ENCODE data around the gene DPF3. TPM values are rescaled to one million over a fixed set of nuclear protein-coding genes. Genes with fewer than 3 reads are reported as not detected.

DPF3 gene
- total and polyA plus RNA-seq, 9 of the 15 experiments (the other 6 are each of a cell fraction or from before 2014, with no cell fraction given): 0.21 to 4.9 (median 1.2) TPM

GRCh38 chr14:72903716-72904115 lies 9.8 kb upstream of the DPF3 start:
- in situ Hi-C loops (cut with MboI): no loop called here
- no peaks in the 10 kb centered on the region for H3K79me2 ChIP-seq (ENCODE audit: control insufficient read depth, insufficient read depth, low read length)
- no TSS peak for BruUV-seq (replicated peaks)
- ChIA-PET CTCF (ENCODE audit: low intra/inter-chr PET ratio) (interaction anchor here (0.9 to 2.1 kb wide), 2 partner anchors 80 to 390 kb away, joined by 3 to 10 read pairs; no protein-coding TSS in a partner anchor), POLR2A (interaction anchor here (2.2 kb wide), 1 partner anchor 9 kb away, joined by 9 read pairs; the partner anchor contains the start of gene DPF3)
- H3K4me2 ChIP-seq (ENCODE audit: insufficient read depth, low read length): no peak overlapping the region
- WGBS (ENCODE audit: insufficient coverage, low coverage, missing lambda C conversion rate): 0% methylated on average over 1 of the region's 1 CpG
- no peak overlapping the region for H3K27ac ChIP-seq (ENCODE audit: extremely low read depth, low read depth, low read length)
- FAIRE-seq (no peak), ATAC-seq (no peak), DNase-seq (ENCODE audit: extremely low read depth in 1 of 4, low spot score in 3 of 4) (no peak)
- no peaks in the 10 kb centered on the region for H3K36me3 ChIP-seq (ENCODE audit: control insufficient read depth, insufficient read depth, low read length)
- no peak for TF ChIP-seq ZNF197 (CRISPR knock-in tag; IDR thresholded peaks at IDR 0.05; ENCODE audit: low read depth)
- no peak for TF ChIP-seq MCM7 (IDR thresholded peaks at IDR 0.05)
- no peak for TF ChIP-seq ZNF717 (CRISPR knock-in tag; IDR thresholded peaks at IDR 0.05)
- TF ChIP-seq ASH1L (IDR thresholded peaks at IDR 0.05; ENCODE audit: borderline replicate concordance, low read depth, partially characterized antibody): no peak
- H3K9ac ChIP-seq (ENCODE audit: insufficient read depth in 1 of 2, low read depth in 2 of 2, low read length in 2 of 2): no peak overlapping the region
- no peak overlapping the region for H3K4me3 ChIP-seq
- intact Hi-C loops (cut with micrococcal nuclease): loop anchor here (2.0 to 10.0 kb wide), 2 partner anchors 81 to 169 kb away; no protein-coding TSS in a partner anchor
- H3K27me3 ChIP-seq (ENCODE audit: control insufficient read depth in 2 of 2, insufficient read depth in 2 of 2, low read length in 2 of 2): no peaks in the 10 kb centered on the region
- H4K20me1 ChIP-seq (replicated peaks; ENCODE audit: control insufficient read depth, insufficient read depth, low read length): no peaks in the 10 kb centered on the region
- H3K9me3 ChIP-seq (replicated peaks; ENCODE audit: control insufficient read depth, insufficient read depth, low read depth, low read length): no peaks in the 10 kb centered on the region
- H3K4me1 ChIP-seq (replicated peaks in 1 of 2; ENCODE audit: control insufficient read depth in 2 of 2, insufficient read depth in 2 of 2, low read length in 2 of 2): peaks cover 5 to 20% of the 10 kb centered on the region in 2 experiments
- H3K9me1 ChIP-seq (ENCODE audit: control insufficient read depth, insufficient read depth, low read length): no peaks in the 10 kb centered on the region
- no peak overlapping the region for H2AFZ ChIP-seq (ENCODE audit: low read depth, low read length)

DNA sequence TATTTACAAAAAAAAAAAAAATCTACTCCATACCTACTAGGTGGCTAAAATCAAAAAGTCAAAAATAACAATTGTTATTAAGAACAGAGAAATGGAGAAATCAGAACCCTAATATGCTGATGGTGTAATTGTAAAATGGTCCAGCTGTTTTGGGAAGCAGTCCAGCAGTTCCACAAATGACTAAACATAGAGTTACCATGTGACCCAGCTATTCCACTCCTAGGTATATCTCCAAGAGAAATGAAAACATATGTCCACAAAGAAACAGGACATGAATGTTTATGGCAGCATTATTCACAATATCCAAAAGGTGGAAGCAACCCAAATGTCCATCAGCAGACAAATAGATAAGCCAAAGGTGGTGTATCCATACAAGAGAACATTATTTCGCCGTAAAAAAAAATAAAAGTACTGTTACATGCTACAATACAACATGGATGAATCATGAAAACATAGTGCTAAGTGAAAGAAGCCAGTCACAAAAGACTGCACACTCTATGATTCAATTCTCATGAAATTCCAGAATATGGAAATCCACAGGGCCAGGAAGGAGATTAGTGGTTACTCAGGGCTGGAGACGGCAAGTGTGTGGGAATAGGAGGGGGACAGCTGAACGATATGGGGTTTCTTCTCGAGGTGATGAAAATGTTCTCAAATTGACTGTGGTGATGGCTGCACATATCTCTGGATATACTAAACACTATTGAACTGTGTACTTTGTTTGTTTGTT lies 9.1 kb upstream of the DPF3 start:
- WGBS (ENCODE audit: insufficient coverage, low coverage, missing lambda C conversion rate): 68% methylated on average over 5 of the region's 5 CpGs

More for the DNA sequence above, 9.1 kb upstream of the DPF3 start:
- POLR2A ChIA-PET: interaction anchor here (0.6 to 2.2 kb wide), 2 partner anchors 9 to 359 kb away, joined by 4 to 9 read pairs; partner anchors contain the start of gene DPF3
- H3K4me3 ChIP-seq: no peak overlapping the region
- TF ChIP-seq SRSF3 (IDR thresholded peaks at IDR 0.05; ENCODE audit: insufficient read depth, low read length): no peak
- TF ChIP-seq ZNF445 (CRISPR knock-in tag; IDR thresholded peaks at IDR 0.05; ENCODE audit: low read depth): no peak
- TF ChIP-seq ZNF764 (CRISPR knock-in tag; IDR thresholded peaks at IDR 0.05; ENCODE audit: low read depth): no peak
- no peak for TF ChIP-seq ZNF197 (CRISPR knock-in tag; IDR thresholded peaks at IDR 0.05; ENCODE audit: low read depth)
- no peak for TF ChIP-seq NFATC3 (IDR thresholded peaks at IDR 0.05)
- TF ChIP-seq NCOA1 (IDR thresholded peaks at IDR 0.05; ENCODE audit: low read depth): no peak
- no peak for TF ChIP-seq NR2C1 (IDR thresholded peaks at IDR 0.05)
- TF ChIP-seq NR2C1 (tag; IDR thresholded peaks at IDR 0.05): no peak
- no peak for ATAC-seq
- H3K4me2 ChIP-seq (ENCODE audit: insufficient read depth, low read length): no peak overlapping the region
- no peaks in the 10 kb centered on the region for H3K27me3 ChIP-seq (ENCODE audit: control insufficient read depth in 2 of 2, insufficient read depth in 2 of 2, low read length in 2 of 2)
- H3K4me1 ChIP-seq (replicated peaks in 1 of 2; ENCODE audit: control insufficient read depth in 2 of 2, insufficient read depth in 2 of 2, low read length in 2 of 2): peaks cover 5 to 13% of the 10 kb centered on the region in 2 experiments
- CTCF ChIA-PET (ENCODE audit: low intra/inter-chr PET ratio): interaction anchor here (0.6 to 2.1 kb wide), 3 partner anchors 79 to 389 kb away, joined by 3 to 10 read pairs (median 4); no protein-coding TSS in a partner anchor
- DNase-seq (ENCODE audit: extremely low read depth in 1 of 4, low spot score in 3 of 4): no peak
- no peak overlapping the region for H3K27ac ChIP-seq (ENCODE audit: extremely low read depth, low read depth, low read length)
- H3K36me3 ChIP-seq (ENCODE audit: control insufficient read depth, insufficient read depth, low read length): no peaks in the 10 kb centered on the region
- no peak overlapping the region for H2AFZ ChIP-seq (ENCODE audit: low read depth, low read length)
- FAIRE-seq: no peak
- no TSS peak for BruUV-seq (replicated peaks)
- in situ Hi-C loops (cut with MboI) (no loop called here), intact Hi-C loops (cut with micrococcal nuclease) (loop anchor here (10.0 kb wide), 1 partner anchor 168 kb away; no protein-coding TSS in a partner anchor)
- H3K9ac ChIP-seq (ENCODE audit: insufficient read depth in 1 of 2, low read depth in 2 of 2, low read length in 2 of 2): no peak overlapping the region
- no peaks in the 10 kb centered on the region for H3K9me1 ChIP-seq (ENCODE audit: control insufficient read depth, insufficient read depth, low read length)
- H3K79me2 ChIP-seq (ENCODE audit: control insufficient read depth, insufficient read depth, low read length): no peaks in the 10 kb centered on the region
- no peaks in the 10 kb centered on the region for H3K9me3 ChIP-seq (replicated peaks; ENCODE audit: control insufficient read depth, insufficient read depth, low read depth, low read length)
- H4K20me1 ChIP-seq (replicated peaks; ENCODE audit: control insufficient read depth, insufficient read depth, low read length): no peaks in the 10 kb centered on the region

Measured in K562 (cell line).